ENCODE data around the gene ATP13A3. TPM values are rescaled to one million over a fixed set of nuclear protein-coding genes. Genes with fewer than 3 reads are reported as not detected.

The ATP13A3 gene
- total and polyA plus RNA-seq, 9 of the 15 experiments (the other 6 are each of a cell fraction or from before 2014, with no cell fraction given) = 16.6 to 135 (median 86.6) TPM

GRCh38 chr3:194404365-194405140 lies 82.2 kb downstream of the ATP13A3 start (continued):
- TF ChIP-seq REST (IDR thresholded peaks at IDR 0.05; ENCODE audit: borderline replicate concordance) = peak; percentile 50; the same call in 1 of the 2 replicates
- TF ChIP-seq REST (CRISPR knock-in tag; IDR thresholded peaks at IDR 0.05; ENCODE audit: low read depth) = no peak
- no peak for TF ChIP-seq ZNF217 (CRISPR knock-in tag; IDR thresholded peaks at IDR 0.05)
- TF ChIP-seq EP300 (IDR thresholded peaks at IDR 0.05; ENCODE audit: low read length) = no peak
- TF ChIP-seq ZNF232 (CRISPR knock-in tag; IDR thresholded peaks at IDR 0.05) = no peak
- TF ChIP-seq ZKSCAN1 (IDR thresholded peaks at IDR 0.05; ENCODE audit: low read depth, low read length) = no peak
- no peak for TF ChIP-seq EGR1 (conservative IDR thresholded peaks at IDR 0.05)
- no peak for TF ChIP-seq RREB1 (CRISPR knock-in tag; IDR thresholded peaks at IDR 0.05)
- TF ChIP-seq ZNF316 (IDR thresholded peaks at IDR 0.05) = peak; percentile 5; the same call in 1 of the 2 replicates
- TF ChIP-seq GTF2E2 (tag; IDR thresholded peaks at IDR 0.05) = peak; percentile 29; the same call in 1 of the 2 replicates
- TF ChIP-seq THRA (IDR thresholded peaks at IDR 0.05) = no peak
- no peak for TF ChIP-seq RBM22 (IDR thresholded peaks at IDR 0.05; ENCODE audit: low read depth, low read length, poor library complexity, severe bottlenecking)
- no peak for TF ChIP-seq MAZ (CRISPR knock-in tag; conservative IDR thresholded peaks at IDR 0.05 in 1 of 2, IDR thresholded peaks at IDR 0.05 in 1 of 2)
